ENCODE data around the gene DNAL4.
A peak's percentile ranks its signal among the peaks of the same experiment; 100 is the strongest.

DNAL4 gene

GRCh38 chr22:38826801-38827200 is 32.9 kb upstream of the DNAL4 start:
- Histone ChIP-seq H3K79me2 (ENCODE audit: insufficient read depth, low read depth) (no peaks in the 10 kb centered on the region), H3K4me2 (no peak overlapping the region), H3K36me3 (ENCODE audit: insufficient read depth) (no peaks in the 10 kb centered on the region), H3K9ac (no peak overlapping the region), H2AFZ (ENCODE audit: low read depth) (no peak overlapping the region), H3K4me3 (IDR thresholded peaks at IDR 0.05; ENCODE audit: insufficient read depth, low read depth, low read length) (no peak overlapping the region), H3K27ac (no peak overlapping the region), H3K4me1 (ENCODE audit: low read depth, poor library complexity, severe bottlenecking) (no peaks in the 10 kb centered on the region), H3K27me3 (ENCODE audit: insufficient read depth, low read depth) (peaks cover 64% of the 10 kb centered on the region), H4K20me1 (ENCODE audit: insufficient read depth) (no peaks in the 10 kb centered on the region)
- TF ChIP-seq CTCF (conservative IDR thresholded peaks at IDR 0.05; ENCODE audit: low read depth, low read length) = no peak

- no peaks in the 10 kb centered on the region for H3K79me2 ChIP-seq (ENCODE audit: insufficient read depth, low read depth)
- no peak overlapping the region for H3K4me2 ChIP-seq
- H3K27me3 ChIP-seq (ENCODE audit: insufficient read depth, low read depth) = peaks cover 63% of the 10 kb centered on the region
- H3K4me3 ChIP-seq (IDR thresholded peaks at IDR 0.05; ENCODE audit: insufficient read depth, low read depth, low read length) = no peak overlapping the region
- no peaks in the 10 kb centered on the region for H4K20me1 ChIP-seq (ENCODE audit: insufficient read depth)
- H3K4me1 ChIP-seq (ENCODE audit: low read depth, poor library complexity, severe bottlenecking) = no peaks in the 10 kb centered on the region
- H2AFZ ChIP-seq (ENCODE audit: low read depth) = no peak overlapping the region
- no peak for TF ChIP-seq CTCF (conservative IDR thresholded peaks at IDR 0.05; ENCODE audit: low read depth, low read length)
- no peak overlapping the region for H3K9ac ChIP-seq
- H3K27ac ChIP-seq = no peak overlapping the region
- no peaks in the 10 kb centered on the region for H3K36me3 ChIP-seq (ENCODE audit: insufficient read depth)
These were observed 32.4 kb upstream of the DNAL4 start for GRCh38 chr22:38826386-38826785.

GRCh38 chr22:38824585-38824984 is 30.6 kb upstream of the DNAL4 start:
- Histone ChIP-seq H3K9ac (no peak overlapping the region), H4K20me1 (ENCODE audit: insufficient read depth) (no peaks in the 10 kb centered on the region)

GRCh38 chr22:38823637-38824036 is 29.7 kb upstream of the DNAL4 start:
- H4K20me1 ChIP-seq (ENCODE audit: insufficient read depth) = no peaks in the 10 kb centered on the region

More at GRCh38 chr22:38824585-38824984, 30.6 kb upstream of the DNAL4 start:
- peak; percentile 55 for TF ChIP-seq CTCF (conservative IDR thresholded peaks at IDR 0.05; ENCODE audit: low read depth, low read length)
- H3K27me3 ChIP-seq (ENCODE audit: insufficient read depth, low read depth) = peaks cover 62% of the 10 kb centered on the region
- no peak overlapping the region for H3K4me2 ChIP-seq
- no peak overlapping the region for H3K27ac ChIP-seq
- no peaks in the 10 kb centered on the region for H3K4me1 ChIP-seq (ENCODE audit: low read depth, poor library complexity, severe bottlenecking)
- H3K79me2 ChIP-seq (ENCODE audit: insufficient read depth, low read depth) = no peaks in the 10 kb centered on the region
- no peak overlapping the region for H3K4me3 ChIP-seq (IDR thresholded peaks at IDR 0.05; ENCODE audit: insufficient read depth, low read depth, low read length)
- H3K36me3 ChIP-seq (ENCODE audit: insufficient read depth) = no peaks in the 10 kb centered on the region
- H2AFZ ChIP-seq (ENCODE audit: low read depth) = no peak overlapping the region

More at GRCh38 chr22:38823637-38824036, 29.7 kb upstream of the DNAL4 start:
- H3K4me1 ChIP-seq (ENCODE audit: low read depth, poor library complexity, severe bottlenecking) = no peaks in the 10 kb centered on the region
- no peaks in the 10 kb centered on the region for H3K79me2 ChIP-seq (ENCODE audit: insufficient read depth, low read depth)
- no peak overlapping the region for H3K9ac ChIP-seq
- no peaks in the 10 kb centered on the region for H3K36me3 ChIP-seq (ENCODE audit: insufficient read depth)
- no peak for TF ChIP-seq CTCF (conservative IDR thresholded peaks at IDR 0.05; ENCODE audit: low read depth, low read length)
- H2AFZ ChIP-seq (ENCODE audit: low read depth) = no peak overlapping the region
- H3K4me3 ChIP-seq (IDR thresholded peaks at IDR 0.05; ENCODE audit: insufficient read depth, low read depth, low read length) = no peak overlapping the region
- H3K27ac ChIP-seq = no peak overlapping the region
- peaks cover 62% of the 10 kb centered on the region for H3K27me3 ChIP-seq (ENCODE audit: insufficient read depth, low read depth)
- H3K4me2 ChIP-seq = no peak overlapping the region
